Testis (tissue), 2 donors: ENCODE results near the gene MMP24.

ENCODE experiments used
- CTCF ChIP-seq, 3 experiments: fragments of 450-650 bp in 2 of 3; fragments of 200-600 bp in 1 of 3; sonication (generic) in 1 of 3; IDR thresholded peaks; one replicate each; pipeline ENCODE4 v1.5.1; 2016 to 2019; ENCODE audit warnings: antibody characterized with exemption in 3 of 3, mild to moderate bottlenecking in 2 of 3, moderate library complexity in 1 of 3
- POLR2A ChIP-seq: fragments of 450-650 bp; IDR thresholded peaks from one replicate; pipeline ENCODE4 v1.6.1; 2017; ENCODE audit warnings: antibody characterized with exemption, mild to moderate bottlenecking, moderate library complexity

- TF ChIP-seq CTCF (IDR thresholded peaks at IDR 0.05) (no peak), POLR2A (no peak)
Observed at GRCh38 chr20:35216541-35216940, 9.9 kb upstream of the MMP24 start.
